GM12891 (cell line): ENCODE data around the gene TBL2.

Source experiments
- POLR2AphosphoS5 ChIP-seq: IDR thresholded peaks from 2 replicates; pipeline ENCODE4 v1.6.1; 2011; ENCODE audit warnings: low read depth, low read length, control low read depth
- TAF1 ChIP-seq: IDR thresholded peaks from 2 replicates; pipeline ENCODE4 v1.6.1; 2011; ENCODE audit warnings: low read depth, low read length, control low read depth

DNA sequence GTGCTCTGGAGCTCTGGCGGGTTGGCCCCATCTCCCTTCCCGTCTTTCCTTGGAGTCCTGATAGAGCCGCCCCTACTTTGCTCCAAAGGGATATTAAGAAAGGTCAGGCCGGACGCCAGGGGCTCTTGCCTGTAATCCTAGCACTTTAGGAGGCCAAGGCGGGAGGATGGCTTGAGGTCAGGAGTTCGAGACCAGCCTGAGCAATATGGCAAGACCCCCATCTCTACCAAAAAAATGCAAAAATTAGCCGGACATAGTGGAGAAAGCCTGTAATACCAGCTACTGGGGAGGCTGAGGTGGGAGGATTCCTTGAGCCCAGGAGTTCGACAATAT lies 46.3 kb upstream of the TBL2 start:
- TF ChIP-seq TAF1 = no peak
- TF ChIP-seq POLR2AphosphoS5 = no peak
